Liver (tissue), 9 donors: ENCODE data around the gene MCTP1. TPM values are rescaled to one million over a fixed set of nuclear protein-coding genes. Genes with fewer than 3 reads are reported as not detected.

Experiments used
- DNase-seq: peaks from one replicate; pipeline ENCODE4 v3.0.0-alpha.2; 2017; ENCODE audit warnings: low spot score
- H3K27ac ChIP-seq, 2 donors: one replicate each; pipeline ENCODE4 v1.7.0; 2013; ENCODE audit warnings: inconsistent platforms in 2 of 2, low read length in 2 of 2, control low read depth in 1 of 2, low read depth in 1 of 2, mild to moderate bottlenecking in 1 of 2
- H3K27me3 ChIP-seq, 4 donors: one replicate each; pipeline versions ENCODE4 v1.6.1 to v1.7.0; 2013; ENCODE audit warnings: low read length in 3 of 4, inconsistent platforms in 1 of 4, mild to moderate bottlenecking in 1 of 4, moderate library complexity in 1 of 4; ENCODE audit not compliant: control insufficient read depth in 4 of 4, insufficient read depth in 4 of 4
- H3K36me3 ChIP-seq, 4 donors: one replicate each; pipeline versions ENCODE4 v1.6.1 to v1.7.0; 2013; ENCODE audit warnings: low read length in 3 of 4, mild to moderate bottlenecking in 3 of 4, low read depth in 1 of 4, moderate library complexity in 1 of 4; ENCODE audit not compliant: control insufficient read depth in 4 of 4, insufficient read depth in 3 of 4
- H3K4me1 ChIP-seq, 4 donors: one replicate each; pipeline versions ENCODE4 v1.6.1 to v1.7.0; 2013; ENCODE audit warnings: low read length in 3 of 4, mild to moderate bottlenecking in 3 of 4, moderate library complexity in 1 of 4; ENCODE audit not compliant: control insufficient read depth in 4 of 4, insufficient read depth in 4 of 4
- H3K4me3 ChIP-seq, 3 donors: one replicate each; pipeline versions ENCODE4 v1.6.1 to v1.7.0; 2013; ENCODE audit warnings: low read length in 3 of 3, control low read depth in 1 of 3, low read depth in 1 of 3, mild to moderate bottlenecking in 1 of 3
- H3K9ac ChIP-seq, 2 donors: one replicate each; pipeline ENCODE4 v1.7.0; 2013; ENCODE audit warnings: low read length in 2 of 2, mild to moderate bottlenecking in 2 of 2, moderate library complexity in 2 of 2, control low read depth in 1 of 2, low read depth in 1 of 2
- H3K9me3 ChIP-seq, 4 donors: one replicate each; pipeline versions ENCODE4 v1.6.1 to v1.7.0; 2013; ENCODE audit warnings: low read length in 3 of 4; ENCODE audit not compliant: control insufficient read depth in 4 of 4
- ATF3 ChIP-seq: IDR thresholded peaks from 2 replicates; pipeline ENCODE4 v1.6.1; 2016; ENCODE audit warnings: antibody characterized with exemption
- CTCF ChIP-seq: fragments of 150-350 bp; IDR thresholded peaks from 2 replicates; pipeline ENCODE4 v1.5.1; 2017; ENCODE audit warnings: improper control_type of control experiment, low read depth, low read length; ENCODE audit not compliant: missing input control
- FOXA1 ChIP-seq: IDR thresholded peaks from 2 replicates; pipeline ENCODE4 v1.6.1; 2016; ENCODE audit warnings: antibody characterized with exemption
- FOXA2 ChIP-seq: IDR thresholded peaks from 2 replicates; pipeline ENCODE4 v1.6.1; 2016; ENCODE audit warnings: antibody characterized with exemption
- GABPA ChIP-seq, 2 donors: IDR thresholded peaks in 1 of 2; conservative IDR thresholded peaks in 1 of 2; 2 replicates each; pipeline ENCODE4 v1.6.1; 2016; ENCODE audit warnings: antibody characterized with exemption in 2 of 2, mild to moderate bottlenecking in 1 of 2, moderate library complexity in 1 of 2
- HNF4A ChIP-seq, 2 donors: conservative IDR thresholded peaks; 2 replicates each; pipeline ENCODE4 v1.6.1; 2016; ENCODE audit warnings: antibody characterized with exemption in 2 of 2, mild to moderate bottlenecking in 2 of 2
- HNF4G ChIP-seq: IDR thresholded peaks from 2 replicates; pipeline ENCODE4 v1.6.1; 2016; ENCODE audit warnings: antibody characterized with exemption
- JUND ChIP-seq, 2 donors: IDR thresholded peaks; 2 replicates each; pipeline ENCODE4 v1.6.1; 2016; ENCODE audit warnings: antibody characterized with exemption in 2 of 2
- NR2F2 ChIP-seq: IDR thresholded peaks from 2 replicates; pipeline ENCODE4 v1.6.1; 2016; ENCODE audit warnings: antibody characterized with exemption
- RXRA ChIP-seq, 2 donors: IDR thresholded peaks; 2 replicates each; pipeline ENCODE4 v1.6.1; 2017 to 2018; ENCODE audit warnings: antibody characterized with exemption in 2 of 2, mild to moderate bottlenecking in 1 of 2
- TAF1 ChIP-seq: conservative IDR thresholded peaks from 2 replicates; pipeline ENCODE4 v1.6.1; 2016; ENCODE audit warnings: antibody characterized with exemption, mild to moderate bottlenecking
- YY1 ChIP-seq: IDR thresholded peaks from 2 replicates; pipeline ENCODE4 v1.6.1; 2016; ENCODE audit warnings: antibody characterized with exemption, mild to moderate bottlenecking
- ZBTB33 ChIP-seq: IDR thresholded peaks from 2 replicates; pipeline ENCODE4 v1.6.1; 2016; ENCODE audit warnings: antibody characterized with exemption
- WGBS: extraction: QIAGEN DNeasy Blood & Tissue Kit; methylation state at CpG from one replicate; pipeline ENCODE4 v1.1.7; 2013; 5-methylcytosine and 5-hydroxymethylcytosine counted together
- polyA plus RNA-seq, 2 donors: library from polyadenylated mRNA; stranded (reverse) in 1 of 2; unstranded in 1 of 2; fragments of 200-250 nt in 1 of 2; fragments of >200 nt in 1 of 2; fragmentation: Nextera tagmentation in 1 of 2; extraction: Ambion mirVana in 1 of 2; gene quantifications; one replicate each; pipeline versions ENCODE4 v1.2.1 to v1.2.3, GENCODE V29; 2013 to 2015
- total RNA-seq, 2 donors: library from RNA; depleted of rRNA; stranded (reverse); fragments of >200 nt; gene quantifications; one replicate each; pipeline ENCODE4 v1.2.3, GENCODE V29; 2014
- donor health status: healthy.
- donor health status: healthy.
- donor health status: healthy.
- donor health status: healthy.
- donor health status: healthy.

MCTP1 gene
- total and polyA plus RNA-seq, 4 donors, result 0.67 to 7.6 (median 4.3) TPM

- no peak overlapping the region for H3K9ac ChIP-seq
- H3K36me3 ChIP-seq, result no peaks in the 10 kb centered on the region
- TF ChIP-seq YY1, result no peak
- TF ChIP-seq TAF1, result no peak
- TF ChIP-seq GABPA (IDR thresholded peaks at IDR 0.05 in 1 of 2, conservative IDR thresholded peaks at IDR 0.05 in 1 of 2), result no peak
- no peak for TF ChIP-seq NR2F2
- TF ChIP-seq HNF4A (conservative IDR thresholded peaks at IDR 0.05), result no peak
- TF ChIP-seq CTCF, result no peak
- no peak for TF ChIP-seq ATF3
- no peak for TF ChIP-seq FOXA2
- DNase-seq, result no peak
- 80% methylated on average over 4 of the region's 4 CpGs for WGBS
- peaks cover 0 to 7% (median 2%) of the 10 kb centered on the region in 4 donors for H3K9me3 ChIP-seq
- no peaks in the 10 kb centered on the region for H3K4me1 ChIP-seq
- H3K27me3 ChIP-seq, result no peaks in the 10 kb centered on the region
- H3K4me3 ChIP-seq, result no peak overlapping the region
- no peak overlapping the region for H3K27ac ChIP-seq
These were observed 276.8 kb downstream of the MCTP1 start for GRCh38 chr5:95007921-95008597.

GRCh38 chr5:95005811-95006210 is 279.1 kb downstream of the MCTP1 start:
- no peak for DNase-seq
- Histone ChIP-seq H3K27me3 (no peaks in the 10 kb centered on the region), H3K4me1 (no peaks in the 10 kb centered on the region), H3K9ac (no peak overlapping the region), H3K4me3 (no peak overlapping the region), H3K36me3 (no peaks in the 10 kb centered on the region), H3K27ac (no peak overlapping the region), H3K9me3 (peaks cover 0 to 7% (median 2%) of the 10 kb centered on the region in 4 donors)
- WGBS, result 99% methylated on average over 1 of the region's 1 CpG
- TF ChIP-seq CTCF (no peak), NR2F2 (no peak), HNF4A (conservative IDR thresholded peaks at IDR 0.05) (no peak), ATF3 (no peak), HNF4G (no peak)

GRCh38 chr5:94998670-94999069 is 286.2 kb downstream of the MCTP1 start:
- no peak overlapping the region for H3K9ac ChIP-seq
- no peaks in the 10 kb centered on the region for H3K27me3 ChIP-seq
- DNase-seq, result no peak
- H3K4me3 ChIP-seq, result no peak overlapping the region
- H3K27ac ChIP-seq, result no peak overlapping the region
- no peaks in the 10 kb centered on the region for H3K4me1 ChIP-seq
- no peaks in the 10 kb centered on the region for H3K36me3 ChIP-seq
- WGBS, result 50% methylated on average over 7 of the region's 7 CpGs
- H3K9me3 ChIP-seq, result no peaks in the 10 kb centered on the region
- TF ChIP-seq HNF4A (conservative IDR thresholded peaks at IDR 0.05) (no peak), JUND (IDR thresholded peaks at IDR 0.05) (no peak), FOXA1 (no peak), RXRA (IDR thresholded peaks at IDR 0.05) (no peak), CTCF (no peak), ZBTB33 (no peak), TAF1 (no peak), ATF3 (no peak), NR2F2 (no peak)
